Right atrium auricular region (tissue), 2 donors: ENCODE results near the gene IGFBP6. TPM values are rescaled to one million over a fixed set of nuclear protein-coding genes. Genes with fewer than 3 reads are reported as not detected.

Source experiments
- DNase-seq: peaks from one replicate; pipeline ENCODE4 v3.0.0-alpha.2; 2019; ENCODE audit warnings: low spot score
- H3K27ac ChIP-seq, 2 donors: fragments of 200-600 bp; sonication (generic); 1 replicate in 1 of 2; 2 replicates in 1 of 2; pipeline ENCODE4 v1.5.1; 2016 to 2019
- H3K27me3 ChIP-seq, 2 donors: fragments of 200-600 bp; sonication (generic); one replicate each; pipeline versions ENCODE4 v1.5.1 to v1.6.0; 2017 to 2019
- H3K36me3 ChIP-seq: fragments of 200-600 bp; sonication (generic); one replicate; pipeline ENCODE4 v1.5.1; 2016
- H3K4me1 ChIP-seq, 2 donors: fragments of 200-600 bp; sonication (generic); one replicate each; pipeline versions ENCODE4 v1.5.1 to v1.6.0; 2017 to 2019
- H3K4me3 ChIP-seq, 2 donors: fragments of 200-600 bp; sonication (generic); 1 replicate in 1 of 2; 2 replicates in 1 of 2; pipeline ENCODE4 v1.5.1; 2017 to 2019; ENCODE audit warnings: mild to moderate bottlenecking in 1 of 2, moderate library complexity in 1 of 2
- H3K9me3 ChIP-seq, 2 donors: fragments of 200-600 bp; sonication (generic); one replicate each; pipeline ENCODE4 v1.5.1; 2019
- total RNA-seq, 2 donors: library from RNA; depleted of rRNA; stranded (reverse); fragments of >200 nt; gene quantifications; one replicate each; pipeline ENCODE4 v1.1.0, GENCODE V29; 2016
- TF ChIP-seq, protein P1 (sequence below), 2 donors: fragments of 200-600 bp; sonication (generic); IDR thresholded peaks; one replicate each; pipeline ENCODE4 v1.5.1; 2019; ENCODE audit warnings: antibody characterized with exemption in 2 of 2

The IGFBP6 gene
- total RNA-seq, 2 donors from 2014 or later = 99.0 to 358 TPM

DNA sequence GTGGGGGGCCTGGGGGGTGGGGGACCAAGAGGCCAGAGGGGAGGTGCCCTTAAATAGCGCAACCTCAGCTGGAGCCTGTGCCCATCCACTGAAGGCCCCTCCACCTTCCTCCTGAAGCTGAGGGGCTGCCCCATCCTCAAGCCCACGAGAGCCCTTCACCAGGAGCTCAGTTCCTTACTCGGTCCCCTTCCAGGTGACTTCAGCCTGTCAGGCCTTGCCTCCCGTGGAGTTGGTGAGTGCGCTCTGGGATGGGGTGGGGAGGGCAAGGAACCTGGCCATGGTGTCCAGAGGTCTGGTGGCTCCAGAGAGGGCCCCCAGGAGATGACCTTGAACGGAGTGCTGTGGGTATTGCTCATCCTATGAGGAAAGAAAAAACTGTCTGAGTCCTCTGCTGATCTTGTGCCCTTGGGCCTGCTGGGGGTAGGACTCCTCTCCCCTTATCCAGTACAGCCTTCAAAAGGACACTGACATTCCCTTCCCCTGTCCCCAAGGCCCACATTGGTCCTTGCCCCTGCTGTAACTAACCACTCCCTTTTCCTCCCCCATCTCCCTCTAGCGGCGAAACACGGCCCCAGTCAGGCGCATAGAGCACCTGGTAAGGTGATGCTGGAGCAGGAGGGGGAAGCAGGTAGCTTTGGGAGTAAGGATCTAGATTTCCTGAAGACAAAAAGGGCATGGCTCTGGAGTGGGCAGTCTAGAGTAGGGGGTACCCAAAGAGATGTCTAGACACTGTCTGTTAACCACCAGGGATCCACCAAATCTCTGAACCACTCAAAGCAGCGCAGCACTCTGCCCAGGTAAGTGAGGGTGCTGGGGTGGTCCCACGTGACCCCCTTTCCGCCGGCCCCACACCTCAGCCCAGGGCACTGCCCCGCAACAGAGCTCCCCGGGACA, 44.0 kb upstream of the IGFBP6 start:
- peaks cover 40% of the 10 kb centered on the region for H3K36me3 ChIP-seq
- no peaks in the 10 kb centered on the region for H3K27me3 ChIP-seq
- no peak for DNase-seq
- TF ChIP-seq, protein P1, sequence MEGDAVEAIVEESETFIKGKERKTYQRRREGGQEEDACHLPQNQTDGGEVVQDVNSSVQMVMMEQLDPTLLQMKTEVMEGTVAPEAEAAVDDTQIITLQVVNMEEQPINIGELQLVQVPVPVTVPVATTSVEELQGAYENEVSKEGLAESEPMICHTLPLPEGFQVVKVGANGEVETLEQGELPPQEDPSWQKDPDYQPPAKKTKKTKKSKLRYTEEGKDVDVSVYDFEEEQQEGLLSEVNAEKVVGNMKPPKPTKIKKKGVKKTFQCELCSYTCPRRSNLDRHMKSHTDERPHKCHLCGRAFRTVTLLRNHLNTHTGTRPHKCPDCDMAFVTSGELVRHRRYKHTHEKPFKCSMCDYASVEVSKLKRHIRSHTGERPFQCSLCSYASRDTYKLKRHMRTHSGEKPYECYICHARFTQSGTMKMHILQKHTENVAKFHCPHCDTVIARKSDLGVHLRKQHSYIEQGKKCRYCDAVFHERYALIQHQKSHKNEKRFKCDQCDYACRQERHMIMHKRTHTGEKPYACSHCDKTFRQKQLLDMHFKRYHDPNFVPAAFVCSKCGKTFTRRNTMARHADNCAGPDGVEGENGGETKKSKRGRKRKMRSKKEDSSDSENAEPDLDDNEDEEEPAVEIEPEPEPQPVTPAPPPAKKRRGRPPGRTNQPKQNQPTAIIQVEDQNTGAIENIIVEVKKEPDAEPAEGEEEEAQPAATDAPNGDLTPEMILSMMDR (IDR thresholded peaks at IDR 0.05) = peak; percentile 51 to 75
- H3K4me1 ChIP-seq = peaks cover 0 to 91% of the 10 kb centered on the region in 2 donors
- H3K9me3 ChIP-seq = no peaks in the 10 kb centered on the region
- peak overlapping the region; percentile 99 to 100 for H3K27ac ChIP-seq
- peak overlapping the region; percentile 48 to 78 for H3K4me3 ChIP-seq

DNA sequence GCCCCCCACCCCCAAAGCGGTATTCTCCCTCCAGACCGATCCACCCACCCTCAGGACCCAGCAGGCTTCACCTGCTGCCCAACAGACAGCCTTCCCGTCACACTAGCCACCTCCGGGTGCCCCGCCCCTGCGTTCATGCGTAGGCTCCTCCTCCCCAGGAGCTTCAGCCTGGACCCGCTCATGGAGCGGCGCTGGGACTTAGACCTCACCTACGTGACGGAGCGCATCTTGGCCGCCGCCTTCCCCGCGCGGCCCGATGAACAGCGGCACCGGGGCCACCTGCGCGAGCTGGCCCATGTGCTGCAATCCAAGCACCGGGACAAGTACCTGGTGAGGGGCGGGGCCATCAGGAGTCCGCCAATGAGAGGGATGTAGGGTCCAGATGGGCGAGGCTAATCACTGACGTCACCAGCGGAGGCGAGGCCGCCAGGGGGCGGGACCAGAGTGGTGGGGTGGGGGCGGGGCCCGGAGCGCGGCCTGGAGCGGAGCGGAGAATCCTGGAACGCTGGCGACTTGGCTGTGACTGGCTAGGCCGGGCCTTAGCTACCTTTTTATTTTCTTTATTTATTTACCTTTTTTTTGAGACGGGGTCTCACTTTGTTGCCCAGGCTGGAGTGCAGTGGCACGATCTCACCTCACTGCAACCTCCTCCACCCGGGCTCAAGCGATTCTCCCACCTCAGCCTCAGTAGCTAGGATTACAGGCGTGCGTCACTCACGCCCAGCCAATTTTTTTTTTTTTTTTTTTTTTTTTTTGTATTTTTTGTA, 43.2 kb upstream of the IGFBP6 start:
- DNase-seq = peak; percentile 97
- no peaks in the 10 kb centered on the region for H3K9me3 ChIP-seq
- peak overlapping the region; percentile 48 to 78 for H3K4me3 ChIP-seq
- H3K36me3 ChIP-seq = peaks cover 48% of the 10 kb centered on the region
- peak overlapping the region; percentile 99 to 100 for H3K27ac ChIP-seq
- H3K27me3 ChIP-seq = no peaks in the 10 kb centered on the region
- TF ChIP-seq, protein P1 (IDR thresholded peaks at IDR 0.05) = no peak
- peaks cover 0 to 91% of the 10 kb centered on the region in 2 donors for H3K4me1 ChIP-seq

DNA sequence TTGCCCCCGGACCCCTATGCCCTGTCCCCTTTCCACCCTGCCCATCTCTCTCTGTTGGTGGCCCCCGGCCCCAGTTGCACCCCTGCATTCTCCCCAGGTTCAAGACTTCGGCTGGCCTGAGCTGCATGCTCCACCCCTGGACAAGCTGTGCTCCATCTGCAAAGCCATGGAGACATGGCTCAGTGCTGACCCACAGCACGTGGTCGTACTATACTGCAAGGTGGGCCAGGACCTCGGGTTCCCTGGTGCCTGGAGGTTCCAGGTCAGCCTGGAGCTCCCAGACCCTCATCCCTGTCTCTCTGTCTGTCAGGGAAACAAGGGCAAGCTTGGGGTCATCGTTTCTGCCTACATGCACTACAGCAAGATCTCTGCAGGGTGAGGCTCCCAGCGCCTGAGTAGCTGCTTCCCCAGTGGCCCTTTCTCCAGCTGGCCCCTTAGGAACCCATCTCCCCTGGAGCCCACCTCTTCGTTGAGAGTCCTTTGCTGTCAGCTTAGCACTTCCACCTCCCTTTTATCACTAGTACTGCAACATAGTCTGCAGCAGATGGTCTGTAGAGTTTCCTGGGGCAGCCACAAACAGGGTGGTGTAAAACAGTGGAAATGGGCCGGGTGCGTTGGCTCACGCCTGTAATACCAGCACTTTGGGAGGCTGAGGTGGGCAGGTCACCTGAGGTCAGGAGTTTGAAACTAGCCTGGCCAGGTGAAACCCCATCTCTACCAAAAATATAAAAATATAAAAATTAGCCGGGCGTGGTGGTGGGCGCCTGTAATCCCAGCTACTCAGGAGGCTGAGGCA, 41.8 kb upstream of the IGFBP6 start:
- Histone ChIP-seq H3K4me1 (peaks cover 0 to 91% of the 10 kb centered on the region in 2 donors), H3K9me3 (no peaks in the 10 kb centered on the region), H3K4me3 (no peak overlapping the region), H3K27me3 (no peaks in the 10 kb centered on the region), H3K36me3 (peaks cover 62% of the 10 kb centered on the region), H3K27ac (peak overlapping the region; percentile 99 to 100)
- TF ChIP-seq, protein P1 (IDR thresholded peaks at IDR 0.05) = no peak
- peak; percentile 58 for DNase-seq

DNA sequence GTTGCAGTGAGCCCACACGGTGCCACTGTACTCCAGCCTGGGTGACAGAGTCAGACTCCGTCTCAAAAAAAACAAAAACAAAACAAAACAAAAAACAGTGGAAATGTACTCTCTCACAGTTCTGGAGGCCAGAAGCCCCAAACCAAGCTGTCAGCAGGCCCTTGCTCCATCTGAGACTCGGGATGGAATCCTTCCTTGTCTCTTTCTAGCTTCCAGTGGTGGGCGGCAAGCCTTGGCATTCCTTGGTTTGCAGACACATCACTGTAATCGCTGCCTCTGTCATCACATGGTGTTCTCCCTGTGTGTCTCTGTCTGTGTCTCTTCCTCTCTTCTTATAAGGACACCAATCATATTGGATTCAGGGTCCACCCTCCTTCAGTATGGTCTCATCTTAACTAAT, 41.2 kb upstream of the IGFBP6 start:
- Histone ChIP-seq H3K36me3 (peaks cover 68% of the 10 kb centered on the region), H3K27me3 (no peaks in the 10 kb centered on the region), H3K4me1 (peaks cover 0 to 91% of the 10 kb centered on the region in 2 donors), H3K27ac (no peak overlapping the region), H3K4me3 (no peak overlapping the region), H3K9me3 (no peaks in the 10 kb centered on the region)
- DNase-seq = no peak
- TF ChIP-seq, protein P1 (IDR thresholded peaks at IDR 0.05) = no peak

DNA sequence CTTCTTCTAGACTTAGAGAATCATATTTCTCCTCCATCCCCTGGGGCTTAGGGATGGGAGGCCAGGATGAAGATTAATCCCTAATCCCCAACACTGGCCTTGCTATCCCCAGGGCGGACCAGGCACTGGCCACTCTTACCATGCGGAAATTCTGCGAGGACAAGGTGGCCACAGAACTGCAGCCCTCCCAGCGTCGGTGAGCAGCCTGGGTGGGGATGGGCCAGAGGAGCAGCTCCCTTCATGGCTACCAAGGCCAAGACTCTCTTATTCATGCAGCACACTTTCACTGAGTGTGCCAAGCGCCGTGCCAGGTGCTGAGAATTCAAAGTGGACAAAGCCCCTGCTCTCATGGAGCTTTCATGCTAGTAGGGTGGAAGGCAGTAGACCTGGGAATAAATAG, 40.6 kb upstream of the IGFBP6 start:
- TF ChIP-seq, protein P1 (IDR thresholded peaks at IDR 0.05) = no peak
- no peak for DNase-seq
- H3K4me1 ChIP-seq = peaks cover 0 to 91% of the 10 kb centered on the region in 2 donors
- H3K27me3 ChIP-seq = no peaks in the 10 kb centered on the region
- H3K4me3 ChIP-seq = no peak overlapping the region
- peak overlapping the region in 1 of 2 donors; percentile 24 for H3K27ac ChIP-seq
- no peaks in the 10 kb centered on the region for H3K9me3 ChIP-seq
- peaks cover 74% of the 10 kb centered on the region for H3K36me3 ChIP-seq
